OCI-LY7 (cell line): ENCODE results near the gene HARBI1. TPM values are rescaled to one million over a fixed set of nuclear protein-coding genes. Genes with fewer than 3 reads are reported as not detected.

Source experiments
- BruUV-seq: library from RNA; stranded (reverse); fragments of 400-500 nt; replicated peaks from 2 replicates; lab custom pipeline; 2021; lab: Mats Ljungman, UMichigan
- CTCF ChIA-PET: fragments of 300-600 bp; sonication (Branson Sonifier 250); formaldehyde crosslinking; loops from one replicate; lab custom pipeline; 2022; ENCODE audit warnings: antibody characterized with exemption; ENCODE audit not compliant: unreplicated experiment; lab: Charles Lee
- POLR2A ChIA-PET: fragments of 300-600 bp; sonication (Branson Sonifier 250); formaldehyde crosslinking; loops from one replicate; lab custom pipeline; 2022; ENCODE audit warnings: antibody characterized with exemption; lab: Charles Lee
- DNase-seq: peaks from one replicate; pipeline ENCODE4 v3.0.0-alpha.2; 2015; ENCODE audit warnings: low spot score
- H2AFZ ChIP-seq: fragments of 200-600 bp; sonication (generic), shearing (Covaris generic); 2 replicates; pipeline ENCODE4 v1.6.1; 2014; ENCODE audit warnings: mild to moderate bottlenecking, antibody characterized with exemption, low read length, moderate library complexity
- H3K27ac ChIP-seq: fragments of 200-600 bp; sonication (generic); 2 replicates; pipeline ENCODE4 v1.5.1; 2014; ENCODE audit warnings: mixed run types, low read depth, mild to moderate bottlenecking, moderate library complexity, low read length, inconsistent platforms; ENCODE audit not compliant: poor library complexity, severe bottlenecking
- H3K36me3 ChIP-seq: fragments of 200-600 bp; sonication (generic); 2 replicates; pipeline ENCODE4 v1.6.1; 2014; ENCODE audit warnings: mild to moderate bottlenecking, antibody characterized with exemption, low read length, moderate library complexity, mixed read lengths; ENCODE audit not compliant: insufficient read depth
- H3K4me1 ChIP-seq: fragments of 200-600 bp; sonication (generic); 2 replicates; pipeline ENCODE4 v1.5.1; 2014; ENCODE audit warnings: mild to moderate bottlenecking, low read length; ENCODE audit not compliant: insufficient read depth, poor library complexity, severe bottlenecking
- H3K4me2 ChIP-seq: fragments of 200-600 bp; sonication (generic); 2 replicates; pipeline ENCODE4 v1.6.1; 2014; ENCODE audit warnings: mild to moderate bottlenecking, low read length
- H3K4me3 ChIP-seq: fragments of 200-600 bp; sonication (generic); 2 replicates; pipeline ENCODE4 v1.5.1; 2014; ENCODE audit warnings: mild to moderate bottlenecking, low read depth, low read length; ENCODE audit not compliant: poor library complexity, severe bottlenecking
- H3K79me2 ChIP-seq: fragments of 200-600 bp; sonication (generic); 2 replicates; pipeline ENCODE4 v1.6.1; 2016; ENCODE audit warnings: low read depth, mild to moderate bottlenecking, low read length, moderate library complexity, mixed read lengths; ENCODE audit not compliant: insufficient read depth
- H3K9me2 ChIP-seq: fragments of 200-600 bp; sonication (generic); 2 replicates; pipeline ENCODE4 v1.6.1; 2016; ENCODE audit warnings: mild to moderate bottlenecking, low read length, mixed read lengths; ENCODE audit not compliant: insufficient read depth
- H3K9me3 ChIP-seq: fragments of 200-600 bp; sonication (generic); 2 replicates; pipeline ENCODE4 v1.6.1; 2014; ENCODE audit warnings: mild to moderate bottlenecking, mixed run types, low read length, mixed read lengths
- H4K20me1 ChIP-seq: fragments of 200-600 bp; sonication (generic); 2 replicates; pipeline ENCODE4 v1.6.1; 2014; ENCODE audit warnings: mild to moderate bottlenecking, antibody characterized with exemption, low read length, moderate library complexity, mixed read lengths; ENCODE audit not compliant: insufficient read depth
- CTCF ChIP-seq: fragments of 200-600 bp; sonication (generic); conservative IDR thresholded peaks from 2 replicates; pipeline ENCODE4 v1.5.1; 2014; ENCODE audit warnings: mild to moderate bottlenecking, antibody characterized with exemption, low read length, moderate library complexity, mixed read lengths
- EZH2phosphoT487 ChIP-seq: fragments of 200-600 bp; sonication (generic); IDR thresholded peaks from 2 replicates; pipeline ENCODE4 v1.6.1; 2018; ENCODE audit warnings: low read depth, borderline replicate concordance, mild to moderate bottlenecking, mixed run types, antibody characterized with exemption, low read length, moderate library complexity, mixed read lengths
- intact Hi-C: fragments of 100-400 bp; cut with micrococcal nuclease; formaldehyde crosslinking; loops from one replicate; pipeline ENCODE4 v1.10.0; 2022; ENCODE audit not compliant: unreplicated experiment
- total RNA-seq, 2 experiments: library from RNA; depleted of rRNA in 1 of 2; stranded (reverse); fragments of >200 nt in 1 of 2; shearing (Covaris generic) in 1 of 2; gene quantifications; 2 replicates each; pipeline ENCODE4 v1.2.3, GENCODE V29; 2014 to 2022

The HARBI1 gene
- total RNA-seq, 2 experiments from 2014 or later, result 4.8 to 8.4 TPM

- Histone ChIP-seq H3K9me2 (no peaks in the 10 kb centered on the region), H2AFZ (no peak overlapping the region), H3K4me1 (no peaks in the 10 kb centered on the region), H3K4me3 (no peak overlapping the region), H3K36me3 (peaks cover 39% of the 10 kb centered on the region), H3K79me2 (no peaks in the 10 kb centered on the region), H3K9me3 (peaks cover 5% of the 10 kb centered on the region; the same call in 1 of the 2 replicates), H4K20me1 (no peaks in the 10 kb centered on the region), H3K27ac (no peak overlapping the region), H3K4me2 (no peak overlapping the region)
- intact Hi-C loops, result no loop called here
- no TSS peak for BruUV-seq
- DNase-seq, result no peak
- no peak for TF ChIP-seq CTCF
- no peak for TF ChIP-seq EZH2phosphoT487
- CTCF ChIA-PET, result no interaction called here
- POLR2A ChIA-PET, result interaction anchor here (0.6 kb wide), 2 partner anchors 21 to 92 kb away, joined by 3 read pairs; no protein-coding TSS in a partner anchor
These were observed 23.2 kb upstream of the HARBI1 start for GRCh38 chr11:46640036-46640788.

- Histone ChIP-seq H3K79me2 (no peaks in the 10 kb centered on the region), H3K4me3 (no peak overlapping the region), H3K4me2 (no peak overlapping the region), H3K9me3 (peaks cover 5% of the 10 kb centered on the region; the same call in 1 of the 2 replicates), H4K20me1 (no peaks in the 10 kb centered on the region), H3K4me1 (no peaks in the 10 kb centered on the region), H3K9me2 (no peaks in the 10 kb centered on the region), H3K27ac (no peak overlapping the region), H2AFZ (no peak overlapping the region), H3K36me3 (peaks cover 30% of the 10 kb centered on the region)
- ChIA-PET POLR2A (interaction anchor here (0.6 to 1.0 kb wide), 3 partner anchors 15 to 105 kb away, joined by 3 read pairs; no protein-coding TSS in a partner anchor), CTCF (interaction anchor here (0.6 kb wide), 1 partner anchor 745 kb away, joined by 3 read pairs; no protein-coding TSS in a partner anchor)
- intact Hi-C loops, result no loop called here
- BruUV-seq, result no TSS peak
- DNase-seq, result no peak
- TF ChIP-seq CTCF, result no peak
- no peak for TF ChIP-seq EZH2phosphoT487
These were observed 22.3 kb upstream of the HARBI1 start for GRCh38 chr11:46639197-46639839.
